Neural crest cell (in vitro differentiated cells): Measurements from ENCODE around the gene RBBP8NL. TPM values are rescaled to one million over a fixed set of nuclear protein-coding genes. Genes with fewer than 3 reads are reported as not detected.
"Not testable (repeated sequence)": the region's sequence is repeated elsewhere in the genome, so short reads cannot be mapped to it uniquely, and the experiment has no call there.

Source experiments
- DNase-seq: peaks from one replicate; pipeline ENCODE4 v3.0.0; 2021; ENCODE audit warnings: low read depth, mixed read lengths, low spot score
- H3K27ac Mint-ChIP-seq: one replicate; pipeline ENCODE4 v1.8.0; 2021; ENCODE audit warnings: mild to moderate bottlenecking, mixed read lengths; ENCODE audit not compliant: unreplicated experiment
- H3K27me3 Mint-ChIP-seq: 2 replicates; pipeline ENCODE4 v1.8.0; 2021; ENCODE audit warnings: low read depth, mild to moderate bottlenecking, mixed read lengths
- H3K36me3 Mint-ChIP-seq: 2 replicates; pipeline ENCODE4 v1.8.0; 2021; ENCODE audit warnings: low read depth, mild to moderate bottlenecking, mixed read lengths
- H3K4me1 Mint-ChIP-seq: 2 replicates; pipeline ENCODE4 v1.8.0; 2021; ENCODE audit warnings: mixed read lengths
- H3K4me3 Mint-ChIP-seq: one replicate; pipeline ENCODE4 v1.8.0; 2021; ENCODE audit warnings: mild to moderate bottlenecking, mixed read lengths
- H3K9me3 Mint-ChIP-seq: 2 replicates; pipeline ENCODE4 v1.8.0; 2021; ENCODE audit warnings: mixed read lengths
- total RNA-seq: library from RNA; stranded (reverse); gene quantifications from 2 replicates; pipeline ENCODE4 v1.2.1, GENCODE V29; 2021
- TF ChIP-seq, protein P1 (sequence below): fragments of 200-600 bp; sonication (generic); conservative IDR thresholded peaks from 2 replicates; pipeline ENCODE4 v1.5.0; 2021; ENCODE audit warnings: antibody characterized with exemption, mild to moderate bottlenecking

RBBP8NL gene
- total RNA-seq, 1 donor from 2014 or later = not detected

DNA sequence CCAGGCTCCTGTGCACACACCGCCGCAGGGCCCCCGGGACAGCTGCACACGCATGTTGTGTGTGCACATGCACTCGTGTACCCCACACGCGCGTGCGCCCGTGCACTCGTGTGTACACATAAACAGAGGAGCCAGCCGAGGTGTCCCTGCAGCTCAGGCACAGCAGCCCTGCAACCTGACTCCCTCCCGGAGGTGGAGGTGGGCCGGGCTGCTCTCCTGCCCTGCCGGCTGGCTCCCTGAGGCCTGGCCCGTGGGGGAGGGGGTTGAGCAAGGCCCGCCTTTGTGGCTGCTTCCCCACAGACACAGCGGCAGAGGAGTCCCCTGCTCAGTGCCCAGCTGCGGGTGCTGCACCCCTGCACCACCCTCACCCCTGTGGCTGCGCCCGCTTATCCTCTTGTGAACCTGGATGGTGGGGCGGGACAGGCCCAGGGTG lies 624 bp downstream of the RBBP8NL start:
- Mint-ChIP-seq H3K36me3 (no peaks in the 10 kb centered on the region), H3K4me3 (no peak overlapping the region), H3K4me1 (peaks cover 6% of the 10 kb centered on the region), H3K9me3 (no peaks in the 10 kb centered on the region), H3K27ac (no peak overlapping the region), H3K27me3 (no peaks in the 10 kb centered on the region)
- no peak for DNase-seq
- TF ChIP-seq, protein P1, sequence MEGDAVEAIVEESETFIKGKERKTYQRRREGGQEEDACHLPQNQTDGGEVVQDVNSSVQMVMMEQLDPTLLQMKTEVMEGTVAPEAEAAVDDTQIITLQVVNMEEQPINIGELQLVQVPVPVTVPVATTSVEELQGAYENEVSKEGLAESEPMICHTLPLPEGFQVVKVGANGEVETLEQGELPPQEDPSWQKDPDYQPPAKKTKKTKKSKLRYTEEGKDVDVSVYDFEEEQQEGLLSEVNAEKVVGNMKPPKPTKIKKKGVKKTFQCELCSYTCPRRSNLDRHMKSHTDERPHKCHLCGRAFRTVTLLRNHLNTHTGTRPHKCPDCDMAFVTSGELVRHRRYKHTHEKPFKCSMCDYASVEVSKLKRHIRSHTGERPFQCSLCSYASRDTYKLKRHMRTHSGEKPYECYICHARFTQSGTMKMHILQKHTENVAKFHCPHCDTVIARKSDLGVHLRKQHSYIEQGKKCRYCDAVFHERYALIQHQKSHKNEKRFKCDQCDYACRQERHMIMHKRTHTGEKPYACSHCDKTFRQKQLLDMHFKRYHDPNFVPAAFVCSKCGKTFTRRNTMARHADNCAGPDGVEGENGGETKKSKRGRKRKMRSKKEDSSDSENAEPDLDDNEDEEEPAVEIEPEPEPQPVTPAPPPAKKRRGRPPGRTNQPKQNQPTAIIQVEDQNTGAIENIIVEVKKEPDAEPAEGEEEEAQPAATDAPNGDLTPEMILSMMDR = no peak

GRCh38 chr20:62426059-62426348 lies 1.3 kb downstream of the RBBP8NL start:
- DNase-seq, H3K4me1 Mint-ChIP-seq, H3K9me3 Mint-ChIP-seq, H3K36me3 Mint-ChIP-seq, H3K27me3 Mint-ChIP-seq, H3K27ac Mint-ChIP-seq, H3K4me3 Mint-ChIP-seq: not testable (repeated sequence)

GRCh38 chr20:62425281-62426058 lies 1.9 kb downstream of the RBBP8NL start:
- Mint-ChIP-seq H3K36me3 (no peaks in the 10 kb centered on the region), H3K9me3 (no peaks in the 10 kb centered on the region), H3K27me3 (no peaks in the 10 kb centered on the region), H3K27ac (no peak overlapping the region), H3K4me1 (peaks cover 6% of the 10 kb centered on the region), H3K4me3 (no peak overlapping the region)
- DNase-seq = no peak
- TF ChIP-seq, protein P1 = no peak

GRCh38 chr20:62424249-62425107 lies 2.9 kb downstream of the RBBP8NL start:
- H3K27me3 Mint-ChIP-seq = no peaks in the 10 kb centered on the region
- H3K27ac Mint-ChIP-seq = no peak overlapping the region
- TF ChIP-seq, protein P1 = no peak
- peaks cover 6% of the 10 kb centered on the region for H3K4me1 Mint-ChIP-seq
- DNase-seq = no peak
- H3K36me3 Mint-ChIP-seq = no peaks in the 10 kb centered on the region
- H3K9me3 Mint-ChIP-seq = no peaks in the 10 kb centered on the region
- H3K4me3 Mint-ChIP-seq = no peak overlapping the region

DNA sequence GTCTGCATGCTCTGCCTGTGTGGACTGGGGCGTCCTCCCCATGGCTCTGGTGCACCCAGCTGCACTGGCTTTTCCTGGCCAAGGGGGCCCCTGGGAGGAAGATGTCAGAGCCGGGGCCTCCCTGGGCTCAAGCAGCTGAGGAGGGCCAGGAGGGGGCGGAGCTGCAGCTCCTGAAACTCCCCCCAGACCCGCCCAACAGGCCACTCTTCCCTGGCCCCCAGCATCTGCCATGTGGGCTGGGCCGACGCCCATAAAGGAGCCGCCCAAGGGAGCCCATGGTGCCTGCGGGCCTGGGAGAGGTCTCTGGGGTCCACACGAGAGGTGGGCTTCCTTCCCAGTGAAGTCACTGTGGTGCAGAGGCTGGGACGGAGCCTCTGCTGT lies 4.0 kb downstream of the RBBP8NL start:
- H3K27ac Mint-ChIP-seq = no peak overlapping the region

More for the DNA sequence above, 4.0 kb downstream of the RBBP8NL start:
- TF ChIP-seq, protein P1 = no peak
- H3K4me1 Mint-ChIP-seq = no peaks in the 10 kb centered on the region
- no peak overlapping the region for H3K4me3 Mint-ChIP-seq
- no peak for DNase-seq
- H3K36me3 Mint-ChIP-seq = no peaks in the 10 kb centered on the region
- no peaks in the 10 kb centered on the region for H3K27me3 Mint-ChIP-seq
- no peaks in the 10 kb centered on the region for H3K9me3 Mint-ChIP-seq
